OCI-LY3 (cell line): Measurements from ENCODE around the gene GSAP.

Experiments
- H2AFZ ChIP-seq: fragments of 200-600, 300-600 bp; shearing (Covaris generic); 2 replicates; pipeline ENCODE4 v1.6.0; 2014; ENCODE audit warnings: antibody characterized with exemption, low read depth, low read length
- H3K27ac ChIP-seq: fragments of 200-600, 300-600 bp; sonication (generic); 2 replicates; pipeline ENCODE4 v1.5.1; 2014; ENCODE audit warnings: mild to moderate bottlenecking, low read length, moderate library complexity, mixed read lengths
- H3K27me3 ChIP-seq: fragments of 200-600, 300-600 bp; sonication (generic); 2 replicates; pipeline ENCODE4 v1.6.1; 2014; ENCODE audit warnings: low read depth, low read length, mixed read lengths
- H3K36me3 ChIP-seq: fragments of 200-600, 300-600 bp; sonication (generic); replicated peaks from 2 replicates; pipeline ENCODE3; 2014; ENCODE audit warnings: low read depth, low read length, mixed read lengths
- H3K4me1 ChIP-seq: fragments of 300-600, 200-600 bp; sonication (generic); 2 replicates; pipeline ENCODE4 v1.6.1; 2014; ENCODE audit warnings: low read length, mixed read lengths
- H3K4me2 ChIP-seq: fragments of 200-600, 300-600 bp; sonication (generic); 2 replicates; pipeline ENCODE4 v1.6.1; 2014; ENCODE audit warnings: low read length, mixed read lengths
- H3K4me3 ChIP-seq: fragments of 300-600, 200-600 bp; sonication (generic); 2 replicates; pipeline ENCODE4 v1.5.1; 2014; ENCODE audit warnings: antibody characterized with exemption, mild to moderate bottlenecking, low read length, moderate library complexity
- H3K79me2 ChIP-seq: fragments of 300-600, 200-600 bp; shearing (Covaris generic); 2 replicates; pipeline ENCODE4 v1.6.1; 2014; ENCODE audit warnings: mild to moderate bottlenecking, low read length, mixed read lengths
- H3K9ac ChIP-seq: fragments of 300-600, 200-600 bp; shearing (Covaris generic); 2 replicates; pipeline ENCODE4 v1.6.0; 2014; ENCODE audit warnings: mild to moderate bottlenecking, low read length, moderate library complexity
- H3K9me3 ChIP-seq: fragments of 200-600, 300-600 bp; shearing (Covaris generic); 2 replicates; pipeline ENCODE4 v1.6.1; 2014; ENCODE audit warnings: low read length, mixed read lengths; ENCODE audit not compliant: insufficient read depth
- H4K20me1 ChIP-seq: fragments of 200-600, 300-600 bp; sonication (generic); 2 replicates; pipeline ENCODE4 v1.6.1; 2016; ENCODE audit warnings: low read length, mixed read lengths; ENCODE audit not compliant: insufficient read depth
- CTCF ChIP-seq: fragments of 200-600, 300-600 bp; sonication (generic); IDR thresholded peaks from 2 replicates; pipeline ENCODE4 v1.5.1; 2014; ENCODE audit warnings: antibody characterized with exemption, low read length, low read depth
- EZH2phosphoT487 ChIP-seq: fragments of 200-600 bp; shearing (Covaris generic); IDR thresholded peaks from 2 replicates; pipeline ENCODE4 v1.6.1; 2018; ENCODE audit warnings: antibody characterized with exemption, mixed run types, low read depth

GSAP gene

DNA sequence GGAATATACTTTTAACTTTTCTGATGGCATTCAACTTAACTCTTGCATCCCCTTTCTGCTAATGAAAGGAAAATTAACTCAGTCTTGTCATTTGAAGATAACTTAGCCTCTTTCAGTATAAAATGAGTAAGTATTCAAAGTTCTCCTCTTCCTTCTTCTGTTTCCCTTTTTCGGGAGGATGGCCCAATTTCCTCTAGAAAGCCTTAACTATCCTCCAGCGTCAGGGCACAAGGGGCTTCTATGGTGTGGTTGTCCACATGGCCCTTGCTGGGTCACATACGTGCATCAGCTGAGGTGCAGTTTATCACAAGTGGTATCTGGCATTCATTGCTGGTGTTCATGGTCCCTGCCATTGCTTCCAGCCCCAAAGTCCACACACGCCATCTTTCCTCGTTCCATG lies 17.8 kb upstream of the GSAP start:
- H2AFZ ChIP-seq: no peak overlapping the region
- no peak for TF ChIP-seq EZH2phosphoT487
- TF ChIP-seq CTCF: no peak

DNA sequence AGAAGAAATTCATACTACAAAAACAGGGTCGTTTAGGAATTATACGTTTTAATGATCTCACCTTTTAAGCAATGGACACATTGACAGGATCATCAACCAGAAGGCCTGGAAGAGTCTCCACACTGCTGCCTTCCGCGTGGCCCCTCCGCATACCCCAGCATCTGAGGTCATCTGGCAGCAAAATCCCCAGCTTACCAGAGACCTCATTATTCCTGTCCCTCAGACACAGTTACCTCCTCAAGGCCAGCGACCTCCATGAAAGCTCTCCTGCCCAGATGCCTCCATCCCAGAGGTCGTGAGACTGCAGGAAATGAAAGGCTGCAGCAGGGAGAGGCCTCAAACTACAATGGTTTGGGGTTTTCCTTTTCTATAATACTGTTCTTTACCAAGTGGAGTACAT lies 14.8 kb upstream of the GSAP start:
- no peak for TF ChIP-seq CTCF
- no peak for TF ChIP-seq EZH2phosphoT487
- H3K79me2 ChIP-seq: no peaks in the 10 kb centered on the region
- H3K4me2 ChIP-seq: no peak overlapping the region
- no peaks in the 10 kb centered on the region for H3K36me3 ChIP-seq
- H3K4me3 ChIP-seq: no peak overlapping the region
- H3K27me3 ChIP-seq: peaks cover 7% of the 10 kb centered on the region; the same call in 1 of the 2 replicates
- H3K27ac ChIP-seq: no peak overlapping the region
- H3K4me1 ChIP-seq: peaks cover 20% of the 10 kb centered on the region
- H3K9ac ChIP-seq: no peak overlapping the region
- no peak overlapping the region for H2AFZ ChIP-seq
- H3K9me3 ChIP-seq: no peaks in the 10 kb centered on the region
- no peaks in the 10 kb centered on the region for H4K20me1 ChIP-seq

More for the DNA sequence above, 17.8 kb upstream of the GSAP start:
- no peak overlapping the region for H3K4me3 ChIP-seq
- no peak overlapping the region for H3K9ac ChIP-seq
- no peak overlapping the region for H3K4me2 ChIP-seq
- no peaks in the 10 kb centered on the region for H3K4me1 ChIP-seq
- H3K9me3 ChIP-seq: no peaks in the 10 kb centered on the region
- no peaks in the 10 kb centered on the region for H3K36me3 ChIP-seq
- H3K79me2 ChIP-seq: no peaks in the 10 kb centered on the region
- H4K20me1 ChIP-seq: no peaks in the 10 kb centered on the region
- H3K27me3 ChIP-seq: peaks cover 7% of the 10 kb centered on the region; the same call in 1 of the 2 replicates
- no peak overlapping the region for H3K27ac ChIP-seq

DNA sequence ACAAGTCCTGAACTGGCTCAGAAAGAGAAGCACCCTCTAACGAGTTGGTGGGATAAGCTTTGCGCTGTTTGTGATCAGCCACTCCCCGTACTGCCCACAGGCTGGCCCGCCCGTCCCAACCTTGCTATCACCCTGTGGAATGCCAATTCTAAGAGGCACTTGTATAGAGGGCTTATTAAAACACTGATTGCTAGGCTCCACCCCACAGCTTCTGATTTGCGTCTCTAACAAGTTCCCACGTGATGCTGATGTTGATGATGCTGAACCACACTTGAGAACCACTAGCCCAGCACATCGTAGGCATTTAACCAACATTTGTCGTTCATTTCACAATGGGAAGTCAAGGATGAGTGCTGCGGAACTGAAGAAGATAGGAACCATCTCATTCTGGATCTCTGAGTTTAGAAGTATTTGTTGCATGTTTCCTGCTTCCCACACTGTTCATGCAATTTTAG lies 12.7 kb upstream of the GSAP start:
- Histone ChIP-seq H3K27ac (no peak overlapping the region), H3K4me2 (no peak overlapping the region), H2AFZ (no peak overlapping the region), H3K9me3 (no peaks in the 10 kb centered on the region), H4K20me1 (no peaks in the 10 kb centered on the region), H3K36me3 (no peaks in the 10 kb centered on the region), H3K4me1 (peaks cover 29% of the 10 kb centered on the region), H3K9ac (no peak overlapping the region), H3K4me3 (no peak overlapping the region), H3K79me2 (no peaks in the 10 kb centered on the region), H3K27me3 (no peaks in the 10 kb centered on the region)
- no peak for TF ChIP-seq CTCF
- TF ChIP-seq EZH2phosphoT487: no peak

- no peak overlapping the region; the same call in 1 of the 2 replicates for H3K4me2 ChIP-seq
- H3K4me3 ChIP-seq: no peak overlapping the region
- H3K27me3 ChIP-seq: no peaks in the 10 kb centered on the region
- H2AFZ ChIP-seq: no peak overlapping the region
- H3K27ac ChIP-seq: no peak overlapping the region
- H4K20me1 ChIP-seq: no peaks in the 10 kb centered on the region
- H3K9me3 ChIP-seq: no peaks in the 10 kb centered on the region
- peaks cover 29% of the 10 kb centered on the region for H3K4me1 ChIP-seq
- H3K36me3 ChIP-seq: no peaks in the 10 kb centered on the region
- no peak overlapping the region for H3K9ac ChIP-seq
- H3K79me2 ChIP-seq: no peaks in the 10 kb centered on the region
- TF ChIP-seq CTCF (no peak), EZH2phosphoT487 (no peak)
Measured at GRCh38 chr7:77427996-77428603, 12.0 kb upstream of the GSAP start.
